HEK293 (cell line): Measurements from ENCODE around the gene GPR157.

Experiments used
- CTCF ChIA-PET: fragments of 350-600 bp; formaldehyde crosslinking; extraction: SDS; loops from one replicate; lab custom pipeline; 2021; ENCODE audit warnings: antibody characterized with exemption; lab: Yijun Ruan, JAX
- POLR2A ChIA-PET: fragments of 300-600 bp; formaldehyde crosslinking; extraction: SDS; loops from one replicate; lab custom pipeline; 2020; ENCODE audit warnings: antibody characterized with exemption, inconsistent platforms; lab: Yijun Ruan, JAX
- H3K27ac ChIP-seq: fragments of 200-500 bp; sonication (Bioruptor generic); 2 replicates; pipeline ENCODE4 v1.5.1; 2014; ENCODE audit warnings: low read depth, low read length, control low read depth, inconsistent platforms; ENCODE audit errors: extremely low read depth
- H3K36me3 ChIP-seq, 2 experiments: fragments of 200-500 bp in 1 of 2; sonication (Bioruptor generic) in 1 of 2; 1 replicate in 1 of 2; 2 replicates in 1 of 2; pipeline ENCODE4 v1.5.1; 2014 to 2017; ENCODE audit warnings: inconsistent platforms in 2 of 2, low read length in 2 of 2; ENCODE audit not compliant: control insufficient read depth in 2 of 2, insufficient read depth in 1 of 2
- H3K4me1 ChIP-seq: fragments of 200-500 bp; sonication (Bioruptor generic); 2 replicates; pipeline ENCODE4 v1.5.1; 2014; ENCODE audit warnings: mild to moderate bottlenecking, low read length, inconsistent platforms; ENCODE audit not compliant: control insufficient read depth, insufficient read depth
- H3K4me3 ChIP-seq: 2 replicates; pipeline ENCODE4 v1.5.1; 2011; ENCODE audit warnings: low read depth, mild to moderate bottlenecking, control low read depth, low read length, moderate library complexity
- H3K9me3 ChIP-seq: fragments of 200-500 bp; sonication (Bioruptor generic); 2 replicates; pipeline ENCODE4 v1.5.1; 2014; ENCODE audit warnings: low read depth, low read length, inconsistent platforms; ENCODE audit not compliant: control insufficient read depth, insufficient read depth
- FEZF1 ChIP-seq: fragments of 450-650 bp; formaldehyde crosslinking; IDR thresholded peaks from 2 replicates; pipeline ENCODE4 v1.5.1; 2016; ENCODE audit warnings: missing biosample characterization, missing genetic modification characterization
- HOXC10 ChIP-seq: sonication (generic); formaldehyde crosslinking; IDR thresholded peaks from 2 replicates; pipeline ENCODE4 v1.8.1; 2023; ENCODE audit warnings: mild to moderate bottlenecking, missing genetic modification reagents
- MYNN ChIP-seq: fragments of 450-650 bp; formaldehyde crosslinking; IDR thresholded peaks from 2 replicates; pipeline ENCODE4 v1.5.1; 2016; ENCODE audit warnings: missing biosample characterization, missing genetic modification characterization, borderline replicate concordance
- SALL2 ChIP-seq: fragments of 450-650 bp; formaldehyde crosslinking; IDR thresholded peaks from 2 replicates; pipeline ENCODE4 v1.5.0; 2017; ENCODE audit warnings: missing biosample characterization, mild to moderate bottlenecking, missing genetic modification characterization, borderline replicate concordance
- SCRT1 ChIP-seq: fragments of 450-650 bp; formaldehyde crosslinking; IDR thresholded peaks from 2 replicates; pipeline ENCODE4 v1.5.1; 2016; ENCODE audit warnings: missing biosample characterization, missing genetic modification characterization, borderline replicate concordance
- SETDB1 ChIP-seq: IDR thresholded peaks from one replicate; pipeline ENCODE4 v1.6.1; 2017; ENCODE audit warnings: mild to moderate bottlenecking, low read length, moderate library complexity, mixed read lengths; ENCODE audit not compliant: insufficient read length
- SP7 ChIP-seq: fragments of 450-650 bp; formaldehyde crosslinking; IDR thresholded peaks from 2 replicates; pipeline ENCODE4 v1.5.1; 2016; ENCODE audit warnings: missing biosample characterization, missing genetic modification characterization
- TRIM28 ChIP-seq: IDR thresholded peaks from 2 replicates; pipeline ENCODE4 v1.6.1; 2011; ENCODE audit warnings: low read length, control low read depth, borderline replicate concordance
- ZBTB21 ChIP-seq: fragments of 450-650 bp; formaldehyde crosslinking; IDR thresholded peaks from 2 replicates; pipeline ENCODE4 v1.5.1; 2017; ENCODE audit warnings: missing biosample characterization, missing genetic modification characterization
- ZFP69B ChIP-seq: fragments of 450-650 bp; formaldehyde crosslinking; IDR thresholded peaks from 2 replicates; pipeline ENCODE4 v1.5.1; 2016; ENCODE audit warnings: missing biosample characterization, missing genetic modification characterization
- ZNF274 ChIP-seq, 2 experiments: fragments of 200-500 bp in 1 of 2; fragments of 450-650 bp in 1 of 2; sonication (Bioruptor generic) in 1 of 2; formaldehyde crosslinking in 1 of 2; IDR thresholded peaks; 2 replicates each; pipeline versions ENCODE4 v1.5.1 to v1.6.1; 2014 to 2016; ENCODE audit warnings: borderline replicate concordance in 1 of 2, inconsistent platforms in 1 of 2, low read length in 1 of 2, missing biosample characterization in 1 of 2, missing genetic modification characterization in 1 of 2
- ZNF529 ChIP-seq: fragments of 450-650 bp; formaldehyde crosslinking; IDR thresholded peaks from 2 replicates; pipeline ENCODE4 v1.5.1; 2017; ENCODE audit warnings: missing genetic modification characterization, missing biosample characterization; ENCODE audit not compliant: insufficient replicate concordance
- ZNF530 ChIP-seq: fragments of 450-650 bp; formaldehyde crosslinking; IDR thresholded peaks from 2 replicates; pipeline ENCODE4 v1.5.1; 2016; ENCODE audit warnings: low read depth, missing biosample characterization, missing genetic modification characterization
- ZNF558 ChIP-seq: fragments of 450-650 bp; formaldehyde crosslinking; IDR thresholded peaks from 2 replicates; pipeline ENCODE4 v1.5.1; 2016; ENCODE audit warnings: missing biosample characterization, missing genetic modification characterization
- ZNF785 ChIP-seq: fragments of 450-650 bp; formaldehyde crosslinking; IDR thresholded peaks from 2 replicates; pipeline ENCODE4 v1.5.1; 2016; ENCODE audit warnings: missing biosample characterization, missing genetic modification characterization
- TF ChIP-seq, protein P1 (sequence below): fragments of 450-650 bp; formaldehyde crosslinking; IDR thresholded peaks from 2 replicates; pipeline ENCODE4 v1.5.1; 2016; ENCODE audit warnings: missing biosample characterization, missing genetic modification characterization
- TF ChIP-seq, protein P2 (sequence below): fragments of 450-650 bp; formaldehyde crosslinking; IDR thresholded peaks from 2 replicates; pipeline ENCODE4 v1.5.1; 2016; ENCODE audit warnings: missing biosample characterization, missing genetic modification characterization
- TF ChIP-seq, protein P3 (sequence below): fragments of 450-650 bp; formaldehyde crosslinking; IDR thresholded peaks from 2 replicates; pipeline ENCODE4 v1.5.1; 2016; ENCODE audit warnings: missing biosample characterization, missing genetic modification characterization
- TF ChIP-seq, protein P4 (sequence below): fragments of 450-650 bp; formaldehyde crosslinking; IDR thresholded peaks from 2 replicates; pipeline ENCODE4 v1.5.1; 2016; ENCODE audit warnings: missing biosample characterization, missing genetic modification characterization, low read depth
- TF ChIP-seq, protein P5 (sequence below): fragments of 450-650 bp; formaldehyde crosslinking; IDR thresholded peaks from 2 replicates; pipeline ENCODE4 v1.5.1; 2016; ENCODE audit warnings: missing biosample characterization, missing genetic modification characterization
- TF ChIP-seq, protein P6 (sequence below): sonication (generic); formaldehyde crosslinking; IDR thresholded peaks from 2 replicates; pipeline ENCODE4 v1.8.1; 2022; ENCODE audit warnings: mild to moderate bottlenecking, moderate library complexity, missing genetic modification reagents

GPR157 gene

DNA sequence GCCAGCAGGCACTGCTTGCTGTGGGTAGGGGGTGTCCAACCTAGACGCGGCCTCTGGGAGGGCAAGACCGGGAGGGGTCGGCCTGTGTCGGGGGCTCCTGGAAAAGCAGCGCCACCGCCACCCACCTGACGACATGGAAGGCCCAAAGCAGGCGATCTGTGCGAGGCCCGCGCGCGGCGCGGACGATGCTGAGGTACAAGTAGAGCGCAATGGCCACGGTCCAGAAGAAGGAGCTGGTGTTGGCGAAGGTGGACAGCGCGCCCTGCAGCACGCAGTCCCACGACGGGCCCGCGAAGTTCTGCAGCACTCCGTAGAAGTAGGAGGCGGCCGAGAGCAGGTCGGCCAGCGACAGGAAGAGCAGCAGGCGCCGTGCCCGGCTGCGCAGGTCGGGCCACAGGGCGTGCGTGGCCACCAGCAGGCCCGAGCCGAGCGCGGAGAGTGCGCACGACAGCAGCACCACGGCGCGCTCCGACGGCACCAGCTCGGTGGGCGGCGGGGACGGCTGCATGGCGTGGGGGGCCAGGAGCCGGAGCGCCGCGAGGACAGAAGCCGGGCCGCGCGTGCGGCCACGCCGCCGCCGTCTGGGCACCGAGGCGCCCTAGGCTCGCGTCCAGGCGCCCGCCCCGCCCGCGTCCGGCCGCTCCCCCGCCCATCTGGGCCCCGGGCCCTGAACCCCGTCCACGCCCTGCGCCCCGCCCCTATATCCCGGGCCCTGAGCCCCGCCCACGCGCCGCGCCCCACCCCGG is at the start of gene GPR157 (continued):
- no peak for TF ChIP-seq ZFP69B
- TF ChIP-seq ZNF530 (tag by site-specific recombination): no peak
- TF ChIP-seq, protein P1, sequence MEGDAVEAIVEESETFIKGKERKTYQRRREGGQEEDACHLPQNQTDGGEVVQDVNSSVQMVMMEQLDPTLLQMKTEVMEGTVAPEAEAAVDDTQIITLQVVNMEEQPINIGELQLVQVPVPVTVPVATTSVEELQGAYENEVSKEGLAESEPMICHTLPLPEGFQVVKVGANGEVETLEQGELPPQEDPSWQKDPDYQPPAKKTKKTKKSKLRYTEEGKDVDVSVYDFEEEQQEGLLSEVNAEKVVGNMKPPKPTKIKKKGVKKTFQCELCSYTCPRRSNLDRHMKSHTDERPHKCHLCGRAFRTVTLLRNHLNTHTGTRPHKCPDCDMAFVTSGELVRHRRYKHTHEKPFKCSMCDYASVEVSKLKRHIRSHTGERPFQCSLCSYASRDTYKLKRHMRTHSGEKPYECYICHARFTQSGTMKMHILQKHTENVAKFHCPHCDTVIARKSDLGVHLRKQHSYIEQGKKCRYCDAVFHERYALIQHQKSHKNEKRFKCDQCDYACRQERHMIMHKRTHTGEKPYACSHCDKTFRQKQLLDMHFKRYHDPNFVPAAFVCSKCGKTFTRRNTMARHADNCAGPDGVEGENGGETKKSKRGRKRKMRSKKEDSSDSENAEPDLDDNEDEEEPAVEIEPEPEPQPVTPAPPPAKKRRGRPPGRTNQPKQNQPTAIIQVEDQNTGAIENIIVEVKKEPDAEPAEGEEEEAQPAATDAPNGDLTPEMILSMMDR (tag by site-specific recombination): peak; percentile 96
- no peak for TF ChIP-seq ZNF274 (IDR thresholded peaks at IDR 0.05; ENCODE audit: low read length)
- no peak for TF ChIP-seq ZNF274 (tag by site-specific recombination; IDR thresholded peaks at IDR 0.05; ENCODE audit: borderline replicate concordance)

DNA sequence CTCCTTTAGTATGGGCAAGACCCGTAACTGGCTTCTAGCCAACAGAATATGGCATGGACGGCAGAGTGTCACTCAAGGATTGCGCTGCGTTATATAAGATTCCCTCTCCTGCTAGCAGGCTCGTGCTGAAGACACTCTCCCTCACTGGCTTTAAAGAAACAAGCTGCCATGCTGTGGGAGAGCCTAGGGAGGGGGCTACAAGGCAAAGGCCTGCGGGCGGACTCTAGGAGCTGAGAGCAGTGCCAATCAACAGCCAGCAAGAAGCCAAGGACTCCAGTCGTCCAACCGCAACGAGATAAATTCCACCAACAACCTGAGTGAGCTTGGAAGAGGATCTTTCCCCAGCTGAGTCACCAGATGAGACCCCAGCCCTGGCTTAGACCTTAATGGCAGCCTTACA is 45.9 kb upstream of the GPR157 start:
- TF ChIP-seq FEZF1 (tag by site-specific recombination) (no peak), HOXC10 (CRISPR knock-in tag) (no peak), TRIM28 (peak; percentile 36; the same call in 1 of the 2 replicates), SALL2 (tag by site-specific recombination) (no peak), ZNF558 (no peak), ZNF529 (no peak), SP7 (tag by site-specific recombination) (no peak), SETDB1 (peak; percentile 73), ZNF785 (tag by site-specific recombination) (no peak), MYNN (no peak), ZBTB21 (tag by site-specific recombination) (no peak), SCRT1 (no peak)
- TF ChIP-seq, protein P2, sequence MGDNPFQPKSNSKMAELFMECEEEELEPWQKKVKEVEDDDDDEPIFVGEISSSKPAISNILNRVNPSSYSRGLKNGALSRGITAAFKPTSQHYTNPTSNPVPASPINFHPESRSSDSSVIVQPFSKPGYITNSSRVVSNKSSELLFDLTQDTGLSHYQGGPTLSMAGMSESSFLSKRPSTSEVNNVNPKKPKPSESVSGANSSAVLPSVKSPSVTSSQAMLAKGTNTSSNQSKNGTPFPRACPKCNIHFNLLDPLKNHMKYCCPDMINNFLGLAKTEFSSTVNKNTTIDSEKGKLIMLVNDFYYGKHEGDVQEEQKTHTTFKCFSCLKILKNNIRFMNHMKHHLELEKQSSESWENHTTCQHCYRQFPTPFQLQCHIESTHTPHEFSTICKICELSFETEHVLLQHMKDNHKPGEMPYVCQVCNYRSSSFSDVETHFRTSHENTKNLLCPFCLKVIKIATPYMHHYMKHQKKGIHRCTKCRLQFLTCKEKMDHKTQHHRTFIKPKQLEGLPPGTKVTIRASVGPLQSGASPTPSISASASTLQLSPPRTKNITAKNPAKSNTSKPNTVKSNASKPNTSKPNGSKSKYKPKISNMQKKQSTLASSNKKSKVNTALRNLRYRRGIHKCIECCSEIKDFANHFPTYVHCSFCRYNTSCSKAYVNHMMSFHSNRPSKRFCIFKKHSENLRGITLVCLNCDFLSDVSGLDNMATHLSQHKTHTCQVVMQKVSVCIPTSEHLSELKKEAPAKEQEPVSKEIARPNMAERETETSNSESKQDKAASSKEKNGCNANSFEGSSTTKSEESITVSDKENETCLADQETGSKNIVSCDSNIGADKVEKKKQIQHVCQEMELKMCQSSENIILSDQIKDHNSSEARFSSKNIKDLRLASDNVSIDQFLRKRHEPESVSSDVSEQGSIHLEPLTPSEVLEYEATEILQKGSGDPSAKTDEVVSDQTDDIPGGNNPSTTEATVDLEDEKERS: no peak
- TF ChIP-seq, protein P3, sequence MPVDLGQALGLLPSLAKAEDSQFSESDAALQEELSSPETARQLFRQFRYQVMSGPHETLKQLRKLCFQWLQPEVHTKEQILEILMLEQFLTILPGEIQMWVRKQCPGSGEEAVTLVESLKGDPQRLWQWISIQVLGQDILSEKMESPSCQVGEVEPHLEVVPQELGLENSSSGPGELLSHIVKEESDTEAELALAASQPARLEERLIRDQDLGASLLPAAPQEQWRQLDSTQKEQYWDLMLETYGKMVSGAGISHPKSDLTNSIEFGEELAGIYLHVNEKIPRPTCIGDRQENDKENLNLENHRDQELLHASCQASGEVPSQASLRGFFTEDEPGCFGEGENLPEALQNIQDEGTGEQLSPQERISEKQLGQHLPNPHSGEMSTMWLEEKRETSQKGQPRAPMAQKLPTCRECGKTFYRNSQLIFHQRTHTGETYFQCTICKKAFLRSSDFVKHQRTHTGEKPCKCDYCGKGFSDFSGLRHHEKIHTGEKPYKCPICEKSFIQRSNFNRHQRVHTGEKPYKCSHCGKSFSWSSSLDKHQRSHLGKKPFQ (tag by site-specific recombination): no peak
- TF ChIP-seq, protein P4, sequence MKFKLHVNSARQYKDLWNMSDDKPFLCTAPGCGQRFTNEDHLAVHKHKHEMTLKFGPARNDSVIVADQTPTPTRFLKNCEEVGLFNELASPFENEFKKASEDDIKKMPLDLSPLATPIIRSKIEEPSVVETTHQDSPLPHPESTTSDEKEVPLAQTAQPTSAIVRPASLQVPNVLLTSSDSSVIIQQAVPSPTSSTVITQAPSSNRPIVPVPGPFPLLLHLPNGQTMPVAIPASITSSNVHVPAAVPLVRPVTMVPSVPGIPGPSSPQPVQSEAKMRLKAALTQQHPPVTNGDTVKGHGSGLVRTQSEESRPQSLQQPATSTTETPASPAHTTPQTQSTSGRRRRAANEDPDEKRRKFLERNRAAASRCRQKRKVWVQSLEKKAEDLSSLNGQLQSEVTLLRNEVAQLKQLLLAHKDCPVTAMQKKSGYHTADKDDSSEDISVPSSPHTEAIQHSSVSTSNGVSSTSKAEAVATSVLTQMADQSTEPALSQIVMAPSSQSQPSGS (tag by site-specific recombination): no peak
- TF ChIP-seq, protein P5, sequence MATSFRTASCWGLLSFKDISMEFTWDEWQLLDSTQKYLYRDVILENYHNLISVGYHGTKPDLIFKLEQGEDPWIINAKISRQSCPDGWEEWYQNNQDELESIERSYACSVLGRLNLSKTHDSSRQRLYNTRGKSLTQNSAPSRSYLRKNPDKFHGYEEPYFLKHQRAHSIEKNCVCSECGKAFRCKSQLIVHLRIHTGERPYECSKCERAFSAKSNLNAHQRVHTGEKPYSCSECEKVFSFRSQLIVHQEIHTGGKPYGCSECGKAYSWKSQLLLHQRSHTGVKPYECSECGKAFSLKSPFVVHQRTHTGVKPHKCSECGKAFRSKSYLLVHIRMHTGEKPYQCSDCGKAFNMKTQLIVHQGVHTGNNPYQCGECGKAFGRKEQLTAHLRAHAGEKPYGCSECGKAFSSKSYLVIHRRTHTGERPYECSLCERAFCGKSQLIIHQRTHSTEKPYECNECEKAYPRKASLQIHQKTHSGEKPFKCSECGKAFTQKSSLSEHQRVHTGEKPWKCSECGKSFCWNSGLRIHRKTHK: no peak
- TF ChIP-seq, protein P6, sequence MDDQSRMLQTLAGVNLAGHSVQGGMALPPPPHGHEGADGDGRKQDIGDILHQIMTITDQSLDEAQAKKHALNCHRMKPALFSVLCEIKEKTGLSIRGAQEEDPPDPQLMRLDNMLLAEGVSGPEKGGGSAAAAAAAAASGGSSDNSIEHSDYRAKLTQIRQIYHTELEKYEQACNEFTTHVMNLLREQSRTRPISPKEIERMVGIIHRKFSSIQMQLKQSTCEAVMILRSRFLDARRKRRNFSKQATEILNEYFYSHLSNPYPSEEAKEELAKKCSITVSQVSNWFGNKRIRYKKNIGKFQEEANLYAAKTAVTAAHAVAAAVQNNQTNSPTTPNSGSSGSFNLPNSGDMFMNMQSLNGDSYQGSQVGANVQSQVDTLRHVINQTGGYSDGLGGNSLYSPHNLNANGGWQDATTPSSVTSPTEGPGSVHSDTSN (CRISPR knock-in tag): no peak
- Histone ChIP-seq H3K4me3 (no peak overlapping the region), H3K27ac (no peak overlapping the region), H3K4me1 (no peaks in the 10 kb centered on the region), H3K36me3 (peaks cover 5 to 75% of the 10 kb centered on the region in 2 experiments; a peak in 2 of 3 replicates), H3K9me3 (no peaks in the 10 kb centered on the region)
- CTCF ChIA-PET: no interaction called here
- POLR2A ChIA-PET: interaction anchor here (0.6 kb wide), 1 partner anchor 45 kb away, joined by 3 read pairs; no protein-coding TSS in a partner anchor
